H1 (cell line): ENCODE data around the gene NEDD4L.

Experiments used
- CTCF ChIP-seq, 3 experiments: IDR thresholded peaks; 1 replicate in 2 of 3; 2 replicates in 1 of 3; pipeline versions ENCODE4 v1.5.1 to v1.6.1; 2011; ENCODE audit warnings: low read length in 3 of 3, mild to moderate bottlenecking in 3 of 3, inconsistent platforms in 2 of 3, low read depth in 1 of 3, moderate library complexity in 1 of 3; ENCODE audit not compliant: insufficient read depth in 1 of 3; ENCODE audit errors: control extremely low read depth in 1 of 3
- EGR1 ChIP-seq: IDR thresholded peaks from 2 replicates; pipeline ENCODE4 v1.6.1; 2011; ENCODE audit warnings: low read depth, low read length, borderline replicate concordance
- EZH2 ChIP-seq: fragments of 200-600 bp; sonication (generic); IDR thresholded peaks from 2 replicates; pipeline ENCODE4 v1.7.1; 2012; ENCODE audit warnings: low read depth, mild to moderate bottlenecking, moderate library complexity, low read length, inconsistent platforms; ENCODE audit not compliant: severe bottlenecking
- GTF2F1 ChIP-seq: IDR thresholded peaks from 2 replicates; pipeline ENCODE4 v1.6.1; 2012; ENCODE audit warnings: low read depth, low read length, improper control_type of control experiment, borderline replicate concordance
- HDAC2 ChIP-seq, 2 experiments: fragments of 300-600 bp in 1 of 2; sonication (generic) in 1 of 2; IDR thresholded peaks; 2 replicates each; pipeline ENCODE4 v1.6.1; 2011 to 2012; ENCODE audit warnings: low read depth in 2 of 2, low read length in 2 of 2, mild to moderate bottlenecking in 2 of 2, moderate library complexity in 2 of 2, borderline replicate concordance in 1 of 2, inconsistent platforms in 1 of 2
- KDM1A ChIP-seq: fragments of 200-600, 300-600 bp; sonication (generic); IDR thresholded peaks from 2 replicates; pipeline ENCODE4 v1.7.1; 2016; ENCODE audit warnings: mild to moderate bottlenecking, low read length, borderline replicate concordance
- KDM5A ChIP-seq: fragments of 200-600 bp; IDR thresholded peaks from 2 replicates; pipeline ENCODE4 v1.7.1; 2012; ENCODE audit warnings: mild to moderate bottlenecking, low read length, inconsistent platforms, mixed read lengths
- TF ChIP-seq, protein P1 (sequence below): IDR thresholded peaks from 2 replicates; pipeline ENCODE4 v1.6.1; 2012; ENCODE audit warnings: inconsistent platforms

GRCh38 chr18:58067601-58068000, 23.6 kb downstream of the NEDD4L start:
- TF ChIP-seq CTCF (IDR thresholded peaks at IDR 0.05; ENCODE audit: control extremely low read depth in 1 of 3, insufficient read depth in 1 of 3, low read depth in 1 of 3, low read length in 3 of 3) (peak in 1 of 3 experiments; percentile 13; a peak in 1 of 4 replicates), HDAC2 (IDR thresholded peaks at IDR 0.05; ENCODE audit: borderline replicate concordance in 1 of 2, low read depth in 2 of 2, low read length in 2 of 2) (no peak), EZH2 (no peak), GTF2F1 (no peak), EGR1 (no peak), KDM5A (no peak), KDM1A (no peak)
- TF ChIP-seq, protein P1, sequence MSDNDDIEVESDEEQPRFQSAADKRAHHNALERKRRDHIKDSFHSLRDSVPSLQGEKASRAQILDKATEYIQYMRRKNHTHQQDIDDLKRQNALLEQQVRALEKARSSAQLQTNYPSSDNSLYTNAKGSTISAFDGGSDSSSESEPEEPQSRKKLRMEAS, result no peak
